SH-SY5Y (cell line): ENCODE results near the gene PATJ.

ENCODE experiments used
- GATA2 ChIP-seq: IDR thresholded peaks from 2 replicates; pipeline ENCODE4 v1.6.1; 2011; ENCODE audit warnings: mild to moderate bottlenecking, low read depth, low read length
- GATA3 ChIP-seq: IDR thresholded peaks from 2 replicates; pipeline ENCODE4 v1.6.1; 2011; ENCODE audit warnings: low read depth, mild to moderate bottlenecking, low read length, moderate library complexity

GRCh38 chr1:61852670-61853015 is 110.4 kb downstream of the PATJ start:
- TF ChIP-seq GATA2 (no peak), GATA3 (no peak)
